Activated CD4-positive, alpha-beta T cell treated with anti-CD3 and anti-CD28 coated beads, Interleukin-2, amount 50 U/mL, for 24 hours (primary cell): Measurements from ENCODE around the gene NME7.

Source experiments
- DNase-seq, 2 donors: peaks; one replicate each; pipeline ENCODE4 v3.0.0-alpha.2; 2020; ENCODE audit warnings: low read depth in 1 of 2, low spot score in 1 of 2

NME7 gene

DNA sequence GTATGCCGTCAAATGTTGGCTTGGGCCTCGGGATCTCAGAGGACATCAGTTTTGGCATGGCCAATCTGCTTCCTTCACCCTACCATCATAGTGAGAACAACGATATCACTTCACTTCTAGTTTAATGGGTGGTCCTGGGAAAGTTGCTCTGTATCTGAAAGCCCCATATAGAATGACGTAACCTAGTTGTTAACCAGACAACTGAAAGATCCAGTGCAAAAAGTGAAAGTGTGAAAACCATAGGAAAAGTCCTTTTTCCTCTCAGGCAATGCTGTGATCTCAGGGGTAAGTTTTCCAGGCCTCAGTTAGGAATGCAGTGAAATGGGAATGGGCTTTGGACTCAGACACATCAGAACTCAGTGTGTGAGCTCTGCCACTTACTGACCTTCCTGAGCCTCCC, 279.7 kb downstream of the NME7 start:
- DNase-seq = no peak

DNA sequence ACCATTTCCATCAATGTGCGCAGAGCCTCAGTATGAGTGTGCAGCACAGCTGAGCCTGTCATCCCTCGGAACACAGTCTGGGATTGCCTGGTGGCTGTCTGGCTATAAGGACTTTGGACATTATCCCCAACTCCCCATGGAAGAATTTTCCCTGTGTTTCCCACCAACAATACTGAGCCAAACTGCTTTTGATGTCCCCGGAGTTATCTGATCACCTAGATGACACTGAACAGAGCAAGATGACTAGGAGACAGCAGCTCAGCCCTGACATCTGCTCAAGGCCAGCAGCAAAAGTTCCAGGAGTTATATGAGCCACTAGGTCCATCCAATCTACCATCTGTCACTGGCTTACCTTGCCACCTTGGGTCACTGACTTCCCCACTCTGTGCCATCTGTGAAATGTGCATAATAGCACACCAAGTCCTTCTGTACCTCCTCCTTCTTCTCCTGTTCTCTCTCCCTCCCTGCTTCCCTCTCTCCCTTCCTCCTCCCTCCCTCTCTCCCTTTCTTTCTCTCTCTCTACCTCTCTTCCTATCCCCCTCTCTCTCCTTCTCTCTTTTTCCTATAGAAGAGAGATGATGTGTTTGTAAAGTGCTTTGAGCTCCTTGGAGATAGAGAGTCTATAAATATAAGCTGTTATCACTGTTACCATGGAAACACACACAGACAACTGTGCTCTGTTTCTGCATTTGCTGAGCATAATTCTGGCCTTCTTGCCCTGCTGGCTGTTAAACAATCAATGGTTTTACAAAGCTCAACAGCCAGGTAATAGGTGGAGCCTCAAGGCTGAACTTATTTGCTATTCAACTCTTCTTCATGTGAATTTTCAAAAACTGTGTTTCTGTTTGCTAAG, 280.8 kb downstream of the NME7 start:
- no peak for DNase-seq

DNA sequence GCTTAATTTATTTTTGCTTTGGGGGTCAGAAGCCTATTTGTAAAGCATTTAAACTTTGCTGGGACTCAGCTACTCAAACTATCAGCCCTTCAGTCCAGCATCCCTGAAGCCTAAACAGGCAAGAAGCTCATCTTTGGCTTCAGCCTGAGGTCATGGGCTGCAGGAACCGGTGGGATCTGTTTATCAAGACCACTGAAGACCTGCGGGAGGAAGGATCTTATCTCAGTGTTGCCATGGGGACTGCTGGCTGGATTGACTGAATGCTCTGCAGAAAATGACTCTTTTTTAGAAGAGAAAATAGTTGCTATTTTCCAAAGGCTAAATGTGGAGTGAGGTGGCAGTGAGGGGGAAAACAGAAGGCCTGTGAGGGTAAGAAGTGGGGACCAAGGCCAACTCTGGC, 281.7 kb downstream of the NME7 start:
- DNase-seq = no peak
